UCSD-AML1 (cell line): ENCODE measurements around the gene PRR33.

ENCODE experiments used
- DNase-seq: peaks from one replicate; lab custom pipeline; 2025; ENCODE audit not compliant: unreplicated experiment; lab: John Stamatoyannopoulos, UW

PRR33 gene

GRCh38 chr11:1838426-1839144 is 53.1 kb downstream of the PRR33 start, which contains the start of gene TNNI2:
TSS of gene TNNI2 (plus strand) at chr11:1838981. CDS start at chr11:1839697, 716 bp downstream.
- no peak for DNase-seq
